HG03565 (cell line): ENCODE measurements around the gene EML6.

Experiments used
- ATAC-seq: cut with Tn5 transposase; IDR thresholded peaks from one replicate; pipeline ENCODE4 v1.9.1; 2021; ENCODE audit warnings: mild to moderate bottlenecking, moderate library complexity; ENCODE audit not compliant: unreplicated experiment

The EML6 gene

GRCh38 chr2:55012672-55013484, 289.4 kb downstream of the EML6 start:
- ATAC-seq = no peak

GRCh38 chr2:55013936-55014335, 290.5 kb downstream of the EML6 start:
- no peak for ATAC-seq

GRCh38 chr2:55014962-55015939, 291.8 kb downstream of the EML6 start:
- ATAC-seq = no peak

GRCh38 chr2:55017428-55017827, 294.0 kb downstream of the EML6 start:
- no peak for ATAC-seq

- ATAC-seq = no peak
Measured at GRCh38 chr2:55017880-55018279, 294.4 kb downstream of the EML6 start.

GRCh38 chr2:55018619-55019018, 295.2 kb downstream of the EML6 start:
- no peak for ATAC-seq

- no peak for ATAC-seq
Measured at GRCh38 chr2:55019526-55020258, 296.2 kb downstream of the EML6 start.
